ENCODE measurements around the gene FAM120B.

FAM120B gene

GRCh38 chr6:170424604-170425126 is 118.1 kb downstream of the FAM120B start:
- DNase-seq, result no peak

GRCh38 chr6:170429450-170429849 is 122.9 kb downstream of the FAM120B start:
- no peak for DNase-seq

DNA sequence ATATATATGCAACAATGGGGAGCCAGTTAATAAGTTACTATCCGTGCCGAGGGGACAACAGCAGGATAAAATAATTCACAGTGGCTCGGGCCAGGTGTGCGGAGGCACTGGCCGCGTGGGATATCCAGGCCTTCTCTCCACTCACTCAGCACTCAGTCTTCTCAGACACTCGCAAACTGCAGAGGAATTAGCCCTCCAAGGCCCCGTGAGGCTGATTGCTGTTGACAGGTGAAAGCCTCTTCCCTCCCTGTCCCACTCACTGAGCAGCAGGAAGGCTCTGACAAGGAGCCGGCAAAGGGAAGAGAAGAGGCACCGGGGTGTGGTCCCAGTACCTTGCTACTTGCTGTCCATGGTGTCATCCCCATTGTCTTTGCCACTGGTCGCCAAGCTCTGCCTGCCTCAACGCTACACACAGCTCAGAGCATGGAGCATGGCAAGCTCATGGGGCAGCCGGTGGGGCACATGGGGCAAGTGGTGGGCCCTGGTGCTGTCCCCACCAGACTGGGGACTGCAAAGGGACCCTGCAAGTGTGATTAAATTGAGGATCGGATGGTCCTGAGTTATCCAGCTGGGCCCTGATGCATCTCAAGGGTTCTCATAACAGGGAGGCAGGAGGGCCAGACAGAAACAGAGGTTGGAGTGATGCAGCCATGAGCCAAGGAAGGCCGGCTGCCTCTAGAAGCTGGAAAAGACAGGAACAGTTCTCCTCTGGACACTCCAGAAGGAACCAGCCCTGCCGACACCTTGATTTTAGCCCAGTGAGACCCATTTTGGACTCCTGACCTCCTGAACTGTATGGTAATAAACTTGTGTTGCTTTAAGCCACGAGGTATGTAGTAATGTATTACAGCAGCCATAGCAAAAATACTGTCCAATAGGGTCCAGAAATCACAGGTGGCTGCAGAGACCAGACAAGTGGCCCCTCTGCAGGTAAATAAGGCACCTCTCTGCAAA is 126.9 kb downstream of the FAM120B start:
- DNase-seq, result no peak

DNA sequence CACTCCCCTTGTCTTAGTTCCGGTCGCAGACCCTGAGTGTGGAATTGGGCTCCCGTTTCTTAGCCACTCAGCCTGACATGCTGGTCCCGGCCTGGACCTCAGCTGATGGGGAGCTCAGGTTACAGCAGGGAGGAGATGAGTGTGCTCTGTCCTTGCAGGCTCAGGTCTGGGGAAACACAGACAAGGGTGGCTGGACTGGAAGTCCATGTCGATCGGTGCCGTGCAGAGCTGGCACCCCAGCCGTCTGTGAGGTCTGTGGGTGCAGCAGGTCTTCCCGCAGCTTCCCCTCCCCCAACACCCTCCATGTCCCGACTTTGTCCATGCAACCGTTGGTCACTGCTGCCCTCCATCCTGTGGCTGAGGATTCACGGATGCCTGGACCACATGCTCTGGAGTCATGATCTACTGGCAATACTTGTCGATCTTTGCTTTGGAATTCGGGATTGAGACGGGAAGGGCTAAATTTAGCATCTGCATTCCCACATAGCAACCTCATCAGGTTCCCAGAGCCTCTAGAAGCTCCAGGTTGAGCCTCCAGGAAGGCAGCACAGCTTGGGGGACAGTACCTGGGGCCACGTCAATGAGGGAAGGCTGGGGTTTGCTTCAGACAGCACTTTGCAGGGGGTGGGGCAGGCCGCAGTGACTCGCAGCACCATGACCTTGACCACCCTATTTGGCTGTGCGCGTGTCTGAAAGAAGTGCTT is 127.7 kb downstream of the FAM120B start:
- no peak for DNase-seq

GRCh38 chr6:170434821-170435155 is 128.2 kb downstream of the FAM120B start:
- DNase-seq, result no peak

DNA sequence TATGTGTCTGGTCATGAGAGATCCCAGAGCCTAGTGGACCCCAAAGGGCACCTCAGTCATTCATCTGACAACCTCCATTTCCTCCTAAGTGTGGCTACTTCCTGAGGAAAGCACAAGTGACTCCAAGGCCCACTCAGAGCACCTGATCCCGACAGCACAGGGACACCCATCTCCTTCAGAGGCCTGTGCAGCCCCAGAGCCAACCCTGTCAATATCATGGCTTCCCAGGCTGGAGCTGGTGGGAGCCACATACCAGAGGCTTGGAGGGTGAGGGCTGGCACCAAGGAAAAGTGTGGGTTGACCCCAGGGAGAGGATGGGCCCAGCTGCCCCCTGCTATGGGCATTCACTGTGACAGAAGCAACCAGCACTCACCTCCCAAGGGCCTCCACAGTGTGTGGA is 129.2 kb downstream of the FAM120B start:
- DNase-seq, result no peak

GRCh38 chr6:170436209-170436809 is 129.8 kb downstream of the FAM120B start:
- DNase-seq, result no peak

GRCh38 chr6:170437719-170438401 is 131.3 kb downstream of the FAM120B start:
- peak; percentile 59 for DNase-seq

- peak; percentile 99 for DNase-seq
Observed at GRCh38 chr6:170438402-170438753, 131.8 kb downstream of the FAM120B start.

- DNase-seq, result no peak
Observed at GRCh38 chr6:170438861-170439260, 132.3 kb downstream of the FAM120B start.

DNA sequence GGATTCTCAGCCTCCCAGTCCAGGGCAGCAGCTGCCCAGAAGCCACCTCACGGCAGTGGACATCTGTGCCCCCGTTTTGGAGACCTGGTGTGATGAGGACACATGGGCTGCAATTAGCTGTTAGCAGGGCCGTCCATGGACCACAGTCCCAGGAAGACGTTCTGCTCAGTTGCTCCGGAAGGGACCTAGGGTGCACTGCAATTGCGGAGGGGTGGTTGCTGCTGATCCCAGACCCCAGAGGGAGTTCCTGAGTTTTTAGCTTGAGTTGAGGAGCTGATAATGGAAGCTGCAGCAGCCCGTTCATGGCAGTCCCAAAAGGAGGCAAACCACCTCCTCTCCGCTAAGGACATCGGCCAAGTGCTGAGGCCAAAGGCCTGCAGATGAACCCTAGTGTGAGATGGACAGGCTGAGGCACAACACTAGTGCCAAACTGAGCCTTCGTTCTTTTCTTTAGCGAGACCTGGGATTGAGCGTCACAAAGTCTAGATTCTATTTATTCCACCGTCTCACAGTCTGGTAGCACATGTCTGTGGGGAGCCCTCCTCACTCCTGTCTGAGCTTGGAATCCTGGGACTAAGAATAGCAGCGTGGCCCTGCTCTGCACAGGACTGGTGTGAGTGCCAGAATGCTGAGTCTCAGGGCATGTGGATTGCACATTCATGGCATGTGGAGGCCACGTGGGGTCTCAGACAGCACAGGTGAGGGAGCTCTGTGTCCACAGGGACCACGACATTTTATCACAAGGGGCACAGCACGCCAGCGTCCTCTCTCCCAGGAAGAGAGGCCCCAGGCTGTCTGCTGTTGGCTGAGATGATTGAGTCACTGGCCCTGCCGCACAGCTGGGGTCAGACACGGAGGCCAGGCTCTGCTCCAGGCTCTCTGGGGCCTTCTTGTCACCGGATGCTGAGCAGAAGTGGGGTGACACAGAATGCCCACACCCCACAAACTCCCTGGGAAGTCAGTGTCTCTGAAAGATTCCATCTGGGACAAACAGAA is 133.1 kb downstream of the FAM120B start:
- DNase-seq, result no peak

DNA sequence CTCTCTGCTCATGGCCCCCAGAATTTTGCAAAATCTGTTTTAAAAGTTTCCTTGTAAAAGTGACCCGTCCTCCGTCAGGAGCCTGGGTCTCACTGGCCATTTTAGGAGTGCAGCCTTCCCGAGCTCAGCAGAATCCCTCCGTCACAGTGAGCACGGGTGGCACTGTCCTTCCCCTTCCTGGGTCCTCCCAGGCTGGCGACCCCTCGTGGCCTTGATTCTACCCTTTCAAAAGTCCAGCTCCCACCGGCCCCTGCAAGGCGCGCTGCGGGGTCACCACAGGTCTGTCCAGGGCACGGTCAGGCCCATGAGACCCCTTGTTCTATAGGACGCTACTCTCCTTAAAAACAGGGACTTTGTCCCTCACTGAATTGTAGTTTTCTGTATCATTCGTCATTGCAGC is 133.9 kb downstream of the FAM120B start:
- no peak for DNase-seq

GRCh38 chr6:170441316-170441715 is 134.8 kb downstream of the FAM120B start:
- DNase-seq, result no peak

- no peak for DNase-seq
Observed at GRCh38 chr6:170442596-170442995, 136.0 kb downstream of the FAM120B start.

DNA sequence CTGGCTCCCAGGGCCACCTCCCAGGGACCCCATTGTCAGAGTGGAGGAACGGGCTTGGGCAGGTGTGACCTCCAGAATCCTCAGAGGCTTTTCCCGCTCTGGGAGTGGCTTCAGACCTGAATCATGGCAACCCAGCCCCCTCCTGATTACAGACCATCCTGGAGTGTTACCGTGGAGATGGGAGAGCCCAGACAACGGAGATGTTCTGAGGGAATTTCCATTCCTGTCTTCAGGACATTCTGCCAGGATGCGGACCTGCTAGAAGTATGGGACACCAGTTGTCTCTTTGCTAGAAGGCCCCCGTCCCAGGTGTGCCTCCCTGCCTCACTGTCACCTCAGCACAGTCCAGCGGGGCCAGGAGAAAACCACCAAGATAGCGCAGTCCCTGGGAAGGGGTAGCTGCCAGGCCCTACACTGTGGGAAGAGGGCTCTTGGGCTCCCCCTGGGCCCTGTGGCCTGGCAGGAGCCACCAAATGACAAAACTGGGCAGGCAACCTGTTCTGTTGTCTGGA is 136.6 kb downstream of the FAM120B start:
- DNase-seq, result no peak

DNA sequence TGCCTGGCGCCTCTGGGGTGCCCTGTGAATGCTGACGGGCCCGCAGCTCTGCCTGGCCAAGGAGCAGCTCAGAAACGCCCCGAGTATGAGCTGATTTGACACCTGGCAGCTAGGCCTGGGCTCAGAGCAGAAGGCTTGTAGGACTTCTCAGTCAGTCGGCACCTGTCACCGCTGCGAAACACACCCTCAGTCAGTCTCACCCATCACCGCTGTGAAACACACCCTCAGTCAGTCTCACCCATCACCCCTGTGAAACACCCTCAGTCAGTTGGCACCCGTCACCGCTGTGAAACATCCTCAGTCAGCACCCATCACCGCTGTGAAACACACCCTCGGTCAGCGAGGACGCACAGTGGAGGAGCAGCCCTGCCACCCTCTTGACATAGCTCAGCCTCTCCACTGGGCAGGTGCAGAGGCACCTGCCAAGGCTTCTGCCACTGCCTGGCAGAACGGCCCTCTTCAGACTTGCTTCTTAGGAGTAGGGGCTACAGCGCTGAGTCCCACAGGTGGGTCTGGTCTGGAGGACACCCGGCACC is 137.6 kb downstream of the FAM120B start:
- peak; percentile 59 for DNase-seq

DNA sequence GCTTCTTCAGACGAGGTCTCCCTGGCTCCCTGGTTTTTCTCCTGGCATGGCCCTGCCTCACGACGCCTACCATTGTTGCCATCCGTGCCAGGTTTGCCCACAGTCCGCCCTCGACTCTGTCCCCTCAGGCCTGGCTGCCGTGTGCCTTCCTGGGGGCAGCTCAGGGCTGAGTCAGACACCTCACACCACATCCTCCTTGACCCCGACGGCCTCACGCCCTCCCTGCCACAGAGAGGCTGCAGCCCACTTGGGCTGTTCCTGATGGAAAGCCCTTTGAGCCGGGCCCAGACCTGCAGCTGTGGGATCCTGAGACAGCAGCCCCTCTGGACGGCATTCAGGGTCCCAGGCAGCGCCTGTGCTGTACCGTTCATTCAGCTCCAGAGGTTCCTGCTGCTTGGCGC is 138.3 kb downstream of the FAM120B start:
- no peak for DNase-seq

GRCh38 chr6:170445487-170445886 is 138.9 kb downstream of the FAM120B start:
- DNase-seq, result no peak

- no peak for DNase-seq
Observed at GRCh38 chr6:170445971-170446370, 139.4 kb downstream of the FAM120B start.

GRCh38 chr6:170446841-170447560 is 140.4 kb downstream of the FAM120B start:
- no peak for DNase-seq

GRCh38 chr6:170447561-170447930 is 141.0 kb downstream of the FAM120B start:
- DNase-seq, result no peak
